Astrocyte (in vitro differentiated cells and primary cell): Measurements from ENCODE around the gene MUC4. TPM values are rescaled to one million over a fixed set of nuclear protein-coding genes. Genes with fewer than 3 reads are reported as not detected.

Experiments used
- DNase-seq: peaks from one replicate; pipeline ENCODE4 v3.0.0-alpha.2; 2010; ENCODE audit warnings: low read depth
- FAIRE-seq: peaks from 2 replicates; lab custom pipeline; 2011; peaks lifted over from hg19 to GRCh38; lab: Jason Lieb, UNC
- H2AFZ ChIP-seq: 2 replicates; pipeline ENCODE4 v1.6.0; 2012; ENCODE audit warnings: low read depth, low read length, inconsistent platforms
- H3K27ac ChIP-seq: 2 replicates; pipeline ENCODE4 v1.5.1; 2011; ENCODE audit warnings: low read depth, low read length, inconsistent platforms
- H3K27me3 ChIP-seq: 2 replicates; pipeline ENCODE4 v1.6.0; 2011; ENCODE audit warnings: low read length, inconsistent platforms; ENCODE audit not compliant: insufficient read depth
- H3K36me3 ChIP-seq: 2 replicates; pipeline ENCODE4 v1.5.1; 2011; ENCODE audit warnings: low read length, inconsistent platforms; ENCODE audit not compliant: insufficient read depth
- H3K4me1 ChIP-seq: 2 replicates; pipeline ENCODE4 v1.5.1; 2011; ENCODE audit warnings: low read length, inconsistent platforms; ENCODE audit not compliant: insufficient read depth
- H3K4me2 ChIP-seq: 2 replicates; pipeline ENCODE4 v1.6.0; 2012; ENCODE audit warnings: low read length, inconsistent platforms
- H3K4me3 ChIP-seq: 2 replicates; pipeline ENCODE4 v1.5.1; 2011; ENCODE audit warnings: low read depth, mild to moderate bottlenecking, low read length, inconsistent platforms; ENCODE audit not compliant: insufficient read depth
- H3K79me2 ChIP-seq: 2 replicates; pipeline ENCODE4 v1.6.0; 2012; ENCODE audit warnings: mild to moderate bottlenecking, low read length, inconsistent platforms; ENCODE audit not compliant: insufficient read depth
- H3K9ac ChIP-seq: 2 replicates; pipeline ENCODE4 v1.6.0; 2012; ENCODE audit warnings: mild to moderate bottlenecking, low read length, inconsistent platforms
- H3K9me3 ChIP-seq: 2 replicates; pipeline ENCODE4 v1.5.1; 2012; ENCODE audit warnings: low read depth, mild to moderate bottlenecking, low read length, inconsistent platforms; ENCODE audit not compliant: insufficient read depth
- H4K20me1 ChIP-seq: 2 replicates; pipeline ENCODE4 v1.6.0; 2012; ENCODE audit warnings: low read length, inconsistent platforms; ENCODE audit not compliant: insufficient read depth
- H3K27ac Mint-ChIP-seq: one replicate; pipeline ENCODE4 v1.8.0; 2021; ENCODE audit warnings: mild to moderate bottlenecking, mixed read lengths; ENCODE audit not compliant: unreplicated experiment
- H3K27me3 Mint-ChIP-seq: one replicate; pipeline ENCODE4 v1.8.0; 2021; ENCODE audit warnings: low read depth, mixed read lengths; ENCODE audit not compliant: unreplicated experiment
- H3K36me3 Mint-ChIP-seq: one replicate; pipeline ENCODE4 v1.8.0; 2021; ENCODE audit warnings: low read depth, mixed read lengths; ENCODE audit not compliant: unreplicated experiment
- H3K4me1 Mint-ChIP-seq: one replicate; pipeline ENCODE4 v1.8.0; 2021; ENCODE audit warnings: low read depth, mixed read lengths; ENCODE audit not compliant: unreplicated experiment
- H3K4me3 Mint-ChIP-seq: one replicate; pipeline ENCODE4 v1.8.0; 2021; ENCODE audit warnings: mild to moderate bottlenecking, moderate library complexity, mixed read lengths; ENCODE audit not compliant: unreplicated experiment
- H3K9me3 Mint-ChIP-seq: one replicate; pipeline ENCODE4 v1.8.0; 2021; ENCODE audit warnings: mild to moderate bottlenecking, mixed read lengths; ENCODE audit not compliant: unreplicated experiment
- CTCF ChIP-seq: IDR thresholded peaks from 2 replicates; pipeline ENCODE4 v1.5.1; 2011; ENCODE audit warnings: low read depth, mild to moderate bottlenecking, inconsistent platforms, low read length, moderate library complexity; ENCODE audit not compliant: insufficient read depth
- EZH2 ChIP-seq: IDR thresholded peaks from 2 replicates; pipeline ENCODE4 v1.6.1; 2012; ENCODE audit warnings: mild to moderate bottlenecking, low read length, inconsistent platforms; ENCODE audit not compliant: insufficient read depth
- total RNA-seq: library from RNA; stranded (reverse); gene quantifications from 2 replicates; pipeline ENCODE4 v1.2.1, GENCODE V29; 2021

The MUC4 gene
- total RNA-seq, 1 donor from 2014 or later: 0.05 TPM

- Mint-ChIP-seq H3K4me3 (no peak overlapping the region), H3K27ac (no peak overlapping the region), H3K36me3 (no peaks in the 10 kb centered on the region), H3K27me3 (peaks cover 40% of the 10 kb centered on the region), H3K4me1 (no peaks in the 10 kb centered on the region), H3K9me3 (no peaks in the 10 kb centered on the region)
- Histone ChIP-seq H3K4me3 (no peak overlapping the region), H3K36me3 (no peaks in the 10 kb centered on the region), H3K27me3 (peaks cover 19% of the 10 kb centered on the region), H3K4me1 (no peaks in the 10 kb centered on the region), H3K9me3 (no peaks in the 10 kb centered on the region), H3K4me2 (no peak overlapping the region), H4K20me1 (no peaks in the 10 kb centered on the region), H3K27ac (no peak overlapping the region), H3K9ac (no peak overlapping the region), H2AFZ (no peak overlapping the region), H3K79me2 (no peaks in the 10 kb centered on the region)
- no peak for TF ChIP-seq EZH2
- TF ChIP-seq CTCF: no peak
- DNase-seq (no peak), FAIRE-seq (no peak)
These were observed 74.8 kb downstream of the MUC4 start for GRCh38 chr3:195736866-195737490.

- Histone ChIP-seq H3K9ac (no peak overlapping the region), H3K27ac (no peak overlapping the region), H3K4me2 (no peak overlapping the region), H3K4me1 (no peaks in the 10 kb centered on the region), H3K36me3 (no peaks in the 10 kb centered on the region), H3K27me3 (peaks cover 13% of the 10 kb centered on the region), H3K9me3 (no peaks in the 10 kb centered on the region), H3K4me3 (no peak overlapping the region), H3K79me2 (no peaks in the 10 kb centered on the region), H4K20me1 (no peaks in the 10 kb centered on the region), H2AFZ (no peak overlapping the region)
- FAIRE-seq (no peak), DNase-seq (no peak)
- peaks cover 49% of the 10 kb centered on the region for H3K27me3 Mint-ChIP-seq
- H3K27ac Mint-ChIP-seq: no peak overlapping the region
- no peaks in the 10 kb centered on the region for H3K9me3 Mint-ChIP-seq
- H3K4me1 Mint-ChIP-seq: no peaks in the 10 kb centered on the region
- TF ChIP-seq EZH2: no peak
- TF ChIP-seq CTCF: no peak
- no peak overlapping the region for H3K4me3 Mint-ChIP-seq
- no peaks in the 10 kb centered on the region for H3K36me3 Mint-ChIP-seq
These were observed 76.6 kb downstream of the MUC4 start for GRCh38 chr3:195735036-195735695.

GRCh38 chr3:195732940-195733339 is 78.8 kb downstream of the MUC4 start:
- no peak overlapping the region for H2AFZ ChIP-seq
- H3K27ac Mint-ChIP-seq: no peak overlapping the region
- FAIRE-seq: no peak

More at GRCh38 chr3:195732940-195733339, 78.8 kb downstream of the MUC4 start:
- H3K36me3 Mint-ChIP-seq: no peaks in the 10 kb centered on the region
- H3K4me3 Mint-ChIP-seq: no peak overlapping the region
- Histone ChIP-seq H3K27ac (no peak overlapping the region), H3K27me3 (peaks cover 8% of the 10 kb centered on the region), H3K4me1 (no peaks in the 10 kb centered on the region), H3K9me3 (no peaks in the 10 kb centered on the region), H3K79me2 (no peaks in the 10 kb centered on the region), H3K4me2 (no peak overlapping the region), H4K20me1 (no peaks in the 10 kb centered on the region), H3K9ac (no peak overlapping the region), H3K36me3 (no peaks in the 10 kb centered on the region), H3K4me3 (no peak overlapping the region)
- no peak for TF ChIP-seq CTCF
- no peak for TF ChIP-seq EZH2
- H3K9me3 Mint-ChIP-seq: no peaks in the 10 kb centered on the region
- peaks cover 54% of the 10 kb centered on the region for H3K27me3 Mint-ChIP-seq
- H3K4me1 Mint-ChIP-seq: no peaks in the 10 kb centered on the region
- no peak for DNase-seq
